IPS DF 4.7 (cell line): ENCODE results near the gene CYB5D1.
"Not testable (repeated sequence)": the region's sequence is repeated elsewhere in the genome, so short reads cannot be mapped to it uniquely, and the experiment has no call there.

ENCODE experiments used
- DNase-seq: peaks from one replicate; pipeline ENCODE4 v3.0.0-alpha.2; 2013; ENCODE audit warnings: low spot score; ENCODE audit errors: extremely low read depth

CYB5D1 gene, protein sequence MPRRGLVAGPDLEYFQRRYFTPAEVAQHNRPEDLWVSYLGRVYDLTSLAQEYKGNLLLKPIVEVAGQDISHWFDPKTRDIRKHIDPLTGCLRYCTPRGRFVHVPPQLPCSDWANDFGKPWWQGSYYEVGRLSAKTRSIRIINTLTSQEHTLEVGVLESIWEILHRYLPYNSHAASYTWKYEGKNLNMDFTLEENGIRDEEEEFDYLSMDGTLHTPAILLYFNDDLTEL

DNA sequence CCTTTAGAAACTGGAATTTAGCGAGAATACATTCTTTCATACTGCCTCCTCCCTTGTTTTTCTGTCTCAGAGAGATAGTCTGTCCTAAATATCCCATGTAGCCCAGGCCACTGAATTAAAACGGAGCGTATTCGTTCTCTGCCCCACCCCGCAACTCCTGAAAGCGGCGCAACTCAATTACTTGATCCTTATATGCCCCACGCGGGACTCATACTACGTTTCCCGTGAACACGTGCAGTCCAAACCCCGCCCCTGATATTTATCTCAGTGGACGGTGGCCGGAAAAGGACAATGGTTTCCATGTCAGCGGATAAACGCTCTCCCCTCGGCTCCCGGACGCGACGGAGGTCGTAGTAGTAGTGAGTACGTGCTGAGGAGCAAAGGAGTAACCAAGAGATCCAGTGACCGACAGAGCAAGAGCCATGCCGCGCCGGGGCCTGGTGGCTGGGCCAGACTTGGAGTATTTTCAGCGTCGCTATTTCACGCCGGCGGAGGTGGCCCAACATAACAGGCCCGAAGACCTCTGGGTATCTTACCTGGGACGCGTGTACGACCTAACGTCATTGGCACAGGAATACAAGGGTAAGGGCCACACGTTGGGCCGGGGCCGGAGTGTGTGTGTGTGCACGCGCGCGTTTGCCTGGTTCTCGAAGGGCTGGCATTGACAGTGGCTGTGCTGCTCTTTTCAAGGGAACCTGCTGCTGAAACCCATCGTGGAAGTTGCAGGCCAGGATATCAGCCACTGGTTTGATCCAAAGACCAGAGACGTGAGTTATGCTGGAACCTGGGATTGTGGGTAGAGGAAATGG, at the start of gene CYB5D1:
TSS of gene CYB5D1 (plus strand) at position 291 of the 809 bp plus-strand sequence. CDS start at position 423, 132 bp downstream.
- no peak for DNase-seq

DNA sequence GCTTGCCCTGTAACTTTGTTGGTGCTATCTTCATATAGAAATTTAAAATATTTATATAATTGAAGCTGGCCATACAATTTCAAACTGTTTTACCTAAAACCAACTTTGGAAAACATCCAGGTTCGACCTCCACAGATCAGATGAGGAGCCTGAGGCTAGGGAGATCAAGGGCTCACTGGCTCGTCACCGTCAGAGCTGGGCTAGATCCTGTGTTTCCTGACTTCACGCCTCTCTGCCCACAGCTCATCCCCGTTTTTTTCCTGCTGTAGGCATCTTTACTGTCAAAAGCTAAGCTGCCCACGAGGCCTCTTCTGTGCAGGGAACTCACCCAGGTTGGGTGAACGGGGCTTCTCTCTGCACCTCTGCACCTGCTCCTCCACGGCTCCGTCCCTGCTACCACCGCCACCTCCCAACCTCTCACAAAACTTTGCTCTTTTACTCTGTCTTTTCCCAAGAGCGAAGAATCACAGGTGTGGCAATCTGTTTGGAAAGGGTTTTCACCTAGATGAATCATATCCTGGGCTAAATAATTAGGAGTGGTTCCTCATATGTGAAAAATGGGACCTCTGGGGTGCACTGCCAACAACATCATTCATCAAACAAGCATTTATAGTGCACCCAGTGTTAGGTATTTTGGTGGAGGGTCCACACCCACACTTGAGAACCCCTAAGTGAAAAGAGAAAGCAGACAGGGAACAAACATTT, 48.6 kb upstream of the CYB5D1 start:
- DNase-seq = no peak

DNA sequence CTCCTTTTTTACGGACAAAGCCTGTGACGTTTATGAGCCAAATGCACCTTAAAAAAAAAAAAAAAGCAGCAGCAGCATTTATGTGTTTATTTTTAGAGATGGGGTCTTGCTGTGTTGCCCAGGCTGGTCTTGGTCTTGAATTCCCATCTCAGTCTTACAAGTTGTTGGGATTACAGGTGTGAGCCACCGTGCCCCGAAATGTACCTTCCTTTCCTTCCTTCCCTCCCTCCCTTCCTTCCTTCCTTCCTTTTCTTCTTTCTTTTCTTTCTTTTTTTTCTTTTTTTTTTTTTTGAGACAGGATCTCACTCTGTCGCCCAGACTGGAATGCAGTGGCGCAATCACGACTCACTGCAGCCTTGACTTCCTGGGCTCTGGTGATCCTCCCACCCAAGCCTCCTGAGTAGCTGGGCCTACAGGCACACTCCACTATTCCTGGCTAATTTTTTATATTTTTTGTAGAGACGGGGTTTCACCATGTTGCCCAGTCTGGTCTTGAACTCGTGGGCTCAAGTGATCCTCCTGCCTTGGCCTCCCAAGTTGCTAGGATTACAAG, 47.9 kb upstream of the CYB5D1 start:
- DNase-seq = not testable (repeated sequence)

DNA sequence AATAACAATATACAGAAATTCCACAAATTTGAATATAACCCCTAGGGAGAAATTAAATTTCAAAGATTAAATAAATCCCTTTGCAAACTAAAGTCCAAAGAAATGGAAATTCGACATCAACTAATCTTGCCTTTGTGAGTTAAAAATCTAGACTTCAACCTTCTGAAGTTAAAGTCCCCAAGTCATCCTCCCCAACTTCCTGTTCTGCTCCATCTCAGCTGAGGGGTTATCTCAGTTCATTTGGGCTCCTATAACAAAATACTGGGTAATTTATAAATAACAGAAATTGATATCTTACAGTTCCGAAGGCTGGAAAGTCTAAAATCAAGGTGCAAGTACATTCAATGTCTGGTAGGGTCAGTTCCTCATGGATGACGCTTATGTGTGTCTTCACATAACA, 46.6 kb upstream of the CYB5D1 start:
- DNase-seq = no peak

DNA sequence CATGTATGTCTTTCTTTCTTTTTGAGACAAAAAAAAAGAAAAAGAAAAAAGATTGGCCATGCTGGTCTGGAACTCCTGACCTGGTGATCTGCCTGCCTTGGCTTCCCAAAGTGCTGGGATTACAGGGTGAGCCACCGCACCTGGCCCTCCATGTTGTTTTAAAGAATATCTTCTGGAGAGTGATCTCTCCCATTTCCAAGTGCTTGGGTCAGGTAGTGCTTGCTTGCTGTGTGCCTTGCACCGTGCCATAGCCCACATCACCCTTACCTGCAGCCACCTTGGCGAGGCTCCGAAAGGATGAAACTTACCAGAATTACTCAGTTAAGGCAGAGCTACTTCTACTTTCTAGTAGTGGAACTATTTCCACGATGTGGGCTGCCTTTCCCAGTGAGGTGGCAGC, 42.8 kb upstream of the CYB5D1 start:
- DNase-seq = no peak

DNA sequence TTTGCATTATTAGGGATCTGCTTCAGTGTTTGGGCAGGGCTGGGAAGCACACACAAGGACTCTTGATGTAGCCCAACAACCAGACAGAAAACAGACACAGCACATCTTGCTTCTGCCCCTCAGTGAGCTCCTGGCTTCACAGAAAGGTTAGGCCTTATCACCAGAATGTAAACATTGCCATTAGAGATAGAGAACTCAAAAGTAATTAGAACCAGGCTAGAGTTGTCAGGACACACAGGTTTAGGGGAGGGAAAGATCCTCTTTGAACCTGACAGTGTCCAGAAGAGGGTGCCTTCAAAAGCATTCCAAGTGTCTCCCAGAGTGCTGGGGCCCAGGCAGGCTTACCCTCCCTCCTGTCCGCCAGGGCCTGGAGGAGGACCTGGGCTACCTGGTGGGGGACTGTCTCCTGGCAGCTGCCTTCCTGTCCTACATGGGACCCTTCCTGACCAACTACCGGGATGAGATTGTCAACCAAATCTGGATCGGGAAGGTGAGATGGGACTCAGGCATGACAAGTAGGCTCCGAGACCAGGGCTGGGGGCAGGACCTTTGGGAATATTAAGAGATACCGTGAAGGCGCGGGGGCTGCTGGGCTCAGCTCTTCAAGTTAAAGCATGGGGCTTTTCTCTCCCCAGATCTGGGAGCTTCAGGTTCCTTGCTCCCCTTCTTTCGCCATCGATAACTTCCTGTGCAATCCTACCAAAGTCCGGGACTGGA, 40.7 kb upstream of the CYB5D1 start:
- no peak for DNase-seq

DNA sequence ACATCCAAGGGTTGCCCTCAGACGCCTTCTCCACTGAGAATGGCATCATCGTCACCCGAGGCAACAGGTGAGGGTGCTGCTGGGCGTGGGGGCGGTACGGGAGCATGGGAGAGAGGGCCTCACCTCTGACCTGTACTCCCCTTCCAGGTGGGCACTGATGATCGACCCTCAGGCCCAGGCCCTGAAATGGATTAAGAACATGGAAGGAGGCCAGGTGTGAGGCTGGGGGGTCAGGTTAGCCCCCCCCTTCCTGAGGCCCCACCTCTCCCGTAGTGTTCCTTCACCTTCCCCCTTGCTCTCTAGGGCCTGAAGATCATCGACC, 40.2 kb upstream of the CYB5D1 start:
- no peak for DNase-seq

DNA sequence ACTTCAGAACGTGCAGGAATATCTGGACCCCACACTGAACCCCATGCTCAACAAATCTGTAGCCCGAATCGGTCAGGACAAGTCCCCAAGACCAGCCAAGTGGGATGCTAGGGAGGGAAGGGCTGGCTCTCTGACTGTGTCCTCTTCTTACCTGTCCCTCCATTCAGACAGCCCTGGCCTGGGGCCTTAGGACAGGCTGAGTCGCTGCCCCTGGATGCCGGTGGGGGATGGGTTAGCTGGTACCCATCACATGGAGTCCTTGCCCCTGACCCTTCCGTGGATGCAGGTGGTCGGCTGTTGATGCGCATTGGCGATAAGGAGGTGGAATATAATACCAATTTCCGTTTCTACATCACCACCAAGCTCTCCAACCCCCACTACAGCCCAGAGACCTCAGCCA, 39.8 kb upstream of the CYB5D1 start:
- no peak for DNase-seq

DNA sequence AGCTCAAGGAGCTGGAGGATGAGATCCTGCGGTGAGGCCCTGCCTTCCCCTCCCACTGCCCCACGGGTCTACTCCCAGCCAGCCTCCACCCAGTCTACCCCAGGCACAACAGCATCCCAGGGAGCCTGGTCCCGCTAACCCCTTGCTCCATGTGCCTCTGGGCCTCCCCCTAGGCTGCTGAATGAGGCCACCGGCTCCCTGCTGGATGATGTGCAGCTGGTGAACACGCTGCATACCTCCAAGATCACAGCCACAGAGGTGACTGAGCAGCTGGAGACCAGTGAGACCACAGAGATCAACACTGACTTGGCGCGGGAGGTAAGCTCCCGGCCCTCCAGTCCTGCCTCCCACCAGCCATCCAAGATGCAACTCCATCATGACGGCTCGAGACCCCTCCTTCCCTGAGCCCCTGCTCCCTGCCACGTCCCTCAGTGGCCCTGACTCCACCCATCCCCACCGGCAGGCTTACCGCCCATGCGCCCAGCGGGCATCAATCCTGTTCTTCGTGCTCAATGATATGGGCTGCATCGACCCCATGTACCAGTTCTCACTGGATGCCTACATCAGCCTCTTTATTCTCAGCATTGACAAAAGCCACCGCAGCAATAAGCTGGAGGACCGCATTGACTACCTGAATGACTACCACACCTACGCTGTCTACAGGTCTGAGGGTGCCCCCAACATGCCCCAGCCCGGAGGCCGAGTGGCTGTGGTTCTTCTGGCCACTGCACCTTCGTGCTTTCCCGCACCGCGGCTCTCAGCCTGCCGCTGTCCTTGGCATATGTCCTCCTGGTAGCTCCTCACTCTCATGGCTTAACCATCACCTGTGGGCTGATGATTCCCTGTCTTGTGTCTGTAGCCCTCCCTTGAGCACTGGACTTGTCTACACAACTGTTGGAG, 38.8 kb upstream of the CYB5D1 start:
- DNase-seq = no peak

DNA sequence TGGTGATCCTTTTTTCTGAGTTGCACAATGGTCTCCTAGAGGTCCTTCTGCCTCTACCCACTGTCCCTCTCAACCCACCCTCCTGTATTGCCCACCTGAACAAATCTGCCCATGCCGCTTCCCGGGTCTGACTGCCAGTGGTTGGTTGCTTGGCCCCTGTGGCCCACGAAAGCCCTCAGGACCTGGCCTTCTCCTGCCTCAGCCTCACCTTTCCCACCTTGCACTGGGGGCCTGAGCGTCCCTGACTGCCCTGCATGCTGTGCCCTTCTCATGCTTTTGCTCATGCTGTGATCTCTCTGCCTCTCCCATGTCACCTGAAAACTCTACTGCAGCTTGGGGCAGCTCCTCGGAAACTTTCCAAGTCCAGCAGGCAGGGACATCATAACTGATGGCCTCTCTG, 37.6 kb upstream of the CYB5D1 start:
- DNase-seq = no peak

DNA sequence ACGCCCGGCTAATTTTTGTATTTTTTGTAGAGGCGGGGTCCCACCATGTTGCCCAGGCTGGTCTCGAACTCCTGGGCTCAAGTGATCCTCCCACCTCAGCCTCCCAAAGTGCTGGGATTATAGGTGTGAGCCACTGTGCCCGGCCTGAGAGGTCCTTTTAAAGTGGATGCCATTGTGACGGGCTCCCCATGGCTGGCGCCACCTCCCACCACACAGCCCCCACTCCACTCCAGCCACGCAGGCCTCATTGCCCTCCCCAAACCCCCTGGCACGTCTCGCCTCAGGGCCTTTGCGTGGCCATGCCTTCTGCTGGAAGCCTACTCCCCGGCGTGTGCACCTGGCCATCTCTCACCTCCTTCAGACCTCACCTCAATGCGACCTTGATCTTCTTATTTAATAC, 35.7 kb upstream of the CYB5D1 start:
- DNase-seq = no peak

DNA sequence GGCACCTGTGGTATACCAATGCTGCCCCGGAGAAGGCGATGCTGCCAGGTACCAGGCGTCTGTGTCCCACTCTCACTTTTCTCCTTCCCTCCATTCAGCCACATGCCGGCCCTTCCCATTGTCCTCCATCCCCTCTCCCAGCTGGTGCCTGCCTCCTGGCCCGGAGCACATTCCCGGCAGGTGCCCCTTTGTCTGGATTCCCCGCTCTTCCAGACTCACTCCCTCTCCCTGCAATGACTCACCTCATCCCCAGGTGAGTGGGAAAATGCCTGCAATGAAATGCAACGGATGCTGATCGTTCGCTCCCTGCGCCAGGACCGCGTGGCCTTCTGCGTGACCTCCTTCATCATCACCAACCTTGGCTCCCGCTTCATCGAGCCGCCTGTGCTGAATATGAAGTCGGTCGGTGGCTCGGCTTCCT, 34.2 kb upstream of the CYB5D1 start:
- no peak for DNase-seq

DNA sequence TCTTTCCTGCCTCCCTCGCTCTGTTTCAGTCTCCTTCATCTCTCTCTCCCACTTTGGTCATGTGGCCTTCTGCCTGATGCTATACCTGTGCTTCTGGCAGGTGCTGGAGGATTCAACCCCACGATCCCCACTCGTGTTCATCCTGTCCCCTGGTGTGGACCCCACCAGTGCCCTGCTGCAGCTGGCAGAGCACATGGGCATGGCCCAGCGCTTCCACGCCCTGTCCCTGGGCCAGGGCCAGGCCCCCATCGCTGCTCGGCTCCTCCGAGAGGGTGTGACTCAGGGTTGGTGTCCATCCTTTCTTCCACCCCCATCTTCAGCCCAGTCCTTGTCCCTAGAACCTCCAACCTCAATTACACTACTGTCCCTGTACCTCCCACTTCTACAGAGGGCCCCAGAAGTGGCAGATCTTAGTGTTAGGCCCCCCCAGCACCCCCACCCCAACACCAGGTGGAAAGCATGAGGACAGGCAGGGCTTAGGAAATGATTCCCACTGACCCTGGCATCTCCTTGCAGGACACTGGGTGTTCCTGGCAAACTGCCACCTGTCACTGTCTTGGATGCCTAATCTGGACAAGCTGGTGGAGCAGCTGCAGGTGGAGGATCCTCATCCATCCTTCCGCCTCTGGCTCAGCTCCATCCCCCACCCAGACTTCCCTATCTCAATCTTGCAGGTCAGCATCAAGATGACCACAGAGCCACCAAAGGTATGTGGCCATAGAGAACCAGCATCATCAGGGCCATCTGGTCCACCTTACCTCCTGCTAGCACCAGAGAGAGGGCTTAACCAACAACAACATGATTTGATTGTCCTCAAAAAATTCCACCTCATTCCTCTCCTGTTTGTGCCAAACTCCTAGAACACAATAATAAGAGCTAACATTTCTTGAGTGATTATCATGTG, 33.5 kb upstream of the CYB5D1 start:
- no peak for DNase-seq

DNA sequence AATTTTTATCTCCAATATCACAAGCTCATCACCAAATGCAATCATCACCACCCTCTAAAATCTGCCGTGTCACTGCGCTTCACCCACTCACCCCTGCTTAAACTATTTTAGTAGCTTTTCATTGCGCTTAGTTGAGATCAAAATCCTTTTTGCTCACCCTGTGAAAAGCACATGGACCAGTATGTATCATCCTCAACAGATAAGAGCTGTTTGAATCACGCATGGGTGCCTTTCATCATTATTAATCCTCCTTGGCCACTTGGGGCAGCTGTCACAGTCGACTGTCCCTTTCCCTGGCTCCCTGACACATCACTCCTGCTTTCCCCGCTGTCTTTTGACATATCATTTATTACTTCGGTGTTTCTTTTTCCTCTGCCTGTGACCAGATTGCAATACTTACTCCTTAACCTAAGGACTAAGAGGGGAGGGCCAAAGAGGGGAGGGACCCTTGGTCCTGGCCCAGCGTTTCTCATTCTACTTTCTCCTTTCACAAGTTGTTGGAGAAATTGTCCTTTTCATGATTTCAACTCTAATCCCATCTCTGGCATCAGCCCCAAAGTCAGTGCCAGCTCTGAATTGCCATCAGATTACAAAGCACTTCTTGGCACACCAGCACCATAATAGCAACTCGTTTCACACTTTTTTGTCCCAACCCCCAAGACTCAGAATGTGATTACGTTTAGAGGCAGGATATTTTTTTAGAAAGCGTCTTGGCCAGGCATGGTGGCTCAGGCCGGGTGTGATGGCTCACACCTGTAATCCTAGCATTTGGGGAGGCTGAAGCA, 32.4 kb upstream of the CYB5D1 start:
- DNase-seq = no peak

DNA sequence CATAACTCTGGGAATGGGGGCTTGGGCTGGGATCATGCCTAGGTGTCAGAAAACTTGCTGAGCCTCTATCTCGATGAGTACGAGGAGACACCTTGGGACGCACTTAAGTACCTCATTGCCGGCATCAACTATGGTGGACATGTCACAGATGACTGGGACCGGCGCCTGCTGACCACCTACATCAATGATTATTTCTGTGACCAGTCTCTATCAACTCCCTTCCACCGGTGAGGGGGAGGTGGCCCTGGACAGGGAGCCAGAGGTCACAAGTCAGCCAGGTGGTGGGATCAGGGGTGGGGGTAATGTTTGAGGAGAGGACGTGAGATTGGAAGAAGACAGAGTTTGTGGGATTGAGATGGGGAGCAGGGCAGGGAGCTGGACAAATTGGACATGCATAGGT, 27.2 kb upstream of the CYB5D1 start:
- no peak for DNase-seq

DNA sequence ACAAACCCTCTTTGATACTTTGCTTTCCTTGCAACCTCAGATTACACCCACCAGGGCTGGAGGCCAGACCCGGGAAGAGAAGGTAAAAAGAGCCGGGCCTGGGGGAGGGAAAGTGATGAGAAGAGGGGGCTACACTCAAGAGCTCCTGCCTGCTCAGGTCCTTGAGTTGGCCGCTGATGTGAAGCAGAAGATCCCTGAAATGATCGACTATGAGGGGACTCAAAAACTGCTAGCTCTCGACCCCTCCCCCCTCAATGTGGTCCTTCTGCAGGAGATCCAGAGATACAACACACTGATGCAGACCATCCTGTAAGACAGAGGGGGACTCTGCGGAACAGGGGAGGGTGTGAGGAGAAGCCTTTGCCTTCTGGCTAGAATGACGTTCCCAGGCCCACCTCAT, 26.6 kb upstream of the CYB5D1 start:
- DNase-seq = no peak

DNA sequence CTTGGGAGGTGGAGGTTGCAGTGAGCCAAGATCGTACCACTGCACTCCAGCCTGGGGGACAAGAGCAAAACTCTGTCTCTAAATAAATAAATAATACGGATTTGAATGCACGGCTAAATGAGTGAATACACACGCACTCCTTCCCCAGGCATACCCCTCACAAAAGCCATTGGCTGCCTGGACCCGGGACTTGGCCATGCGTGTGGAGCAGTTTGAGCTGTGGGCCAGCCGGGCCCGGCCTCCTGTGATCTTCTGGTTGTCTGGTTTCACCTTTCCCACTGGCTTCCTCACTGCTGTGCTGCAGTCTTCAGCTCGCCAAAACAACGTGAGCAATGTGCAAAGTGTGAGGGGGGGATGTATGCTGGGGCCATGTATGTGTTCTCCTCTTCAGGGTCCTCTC, 25.4 kb upstream of the CYB5D1 start:
- no peak for DNase-seq

DNA sequence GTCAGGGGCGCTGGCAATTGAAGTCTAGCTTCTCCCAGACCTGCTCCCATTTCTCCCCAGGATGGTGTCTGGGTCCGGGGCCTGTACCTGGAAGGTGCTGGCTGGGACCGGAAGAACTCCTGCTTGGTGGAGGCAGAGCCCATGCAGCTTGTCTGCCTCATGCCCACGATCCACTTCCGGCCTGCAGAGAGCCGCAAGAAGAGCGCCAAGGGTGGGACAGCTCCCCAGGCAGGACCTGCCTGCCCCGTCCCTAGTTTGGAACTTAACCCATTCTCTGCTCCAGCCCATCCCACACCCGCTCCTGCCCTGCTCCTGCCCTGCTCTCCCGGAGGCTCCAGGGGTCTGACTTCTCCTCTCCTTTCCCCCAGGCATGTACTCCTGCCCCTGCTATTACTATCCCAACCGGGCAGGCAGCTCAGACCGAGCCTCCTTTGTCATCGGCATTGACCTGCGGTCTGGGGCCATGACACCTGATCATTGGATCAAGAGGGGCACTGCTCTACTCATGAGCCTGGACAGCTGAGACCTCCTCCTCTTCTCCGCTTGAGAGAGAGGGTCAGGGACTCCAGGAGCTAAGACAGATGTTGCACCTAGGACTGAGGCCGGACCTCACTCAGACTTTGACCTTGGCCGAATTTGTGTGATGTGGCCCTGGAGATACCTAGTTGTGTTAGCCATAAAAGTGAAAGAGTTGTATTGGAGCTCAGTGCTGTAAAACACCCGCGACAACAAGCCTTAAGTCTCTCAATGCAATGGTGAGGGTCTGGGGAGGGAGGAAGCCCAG, 24.6 kb upstream of the CYB5D1 start:
- DNase-seq = no peak
